ENCODE data around the gene NR3C2.

GRCh38 chr4:148469938-148470337 is 27.7 kb upstream of the NR3C2 start:
- no peak for TF ChIP-seq EZH2 (IDR thresholded peaks at IDR 0.05; ENCODE audit: borderline replicate concordance, low read depth, low read length, severe bottlenecking)
- TF ChIP-seq CTCF (IDR thresholded peaks at IDR 0.05; ENCODE audit: borderline replicate concordance, extremely low read depth, low read length, poor library complexity, severe bottlenecking) = no peak
